RWPE1 (cell line): ENCODE measurements around the gene PRR5L.

Experiments used
- CTCF ChIA-PET: fragments of 350-600 bp; sonication (Branson Sonifier 250); formaldehyde crosslinking; extraction: SDS; loops from one replicate; lab custom pipeline; 2021; lab: Yijun Ruan, JAX
- POLR2A ChIA-PET: fragments of 400-600 bp; formaldehyde crosslinking; extraction: SDS; loops from one replicate; lab custom pipeline; 2020; ENCODE audit warnings: antibody characterized with exemption; ENCODE audit not compliant: low non-redundant PET; lab: Yijun Ruan, JAX
- DNase-seq: peaks from one replicate; pipeline ENCODE4 v3.0.0; 2012; ENCODE audit warnings: low spot score
- H3K27ac ChIP-seq: fragments of 450-650 bp; 2 replicates; pipeline ENCODE4 v1.5.1; 2017
- CTCF ChIP-seq: fragments of 450-650 bp; conservative IDR thresholded peaks from 2 replicates; pipeline ENCODE4 v1.5.1; 2017; ENCODE audit warnings: low read depth, mild to moderate bottlenecking

Gene PRR5L

GRCh38 chr11:36394056-36394455 lies 98.0 kb downstream of the PRR5L start:
- POLR2A ChIA-PET: no interaction called here
- TF ChIP-seq CTCF: no peak
- DNase-seq: no peak

GRCh38 chr11:36394926-36395325 lies 98.8 kb downstream of the PRR5L start:
- ChIA-PET POLR2A (no interaction called here), CTCF (no interaction called here)
- H3K27ac ChIP-seq: no peak overlapping the region
- DNase-seq: no peak
- no peak for TF ChIP-seq CTCF

More at GRCh38 chr11:36394056-36394455, 98.0 kb downstream of the PRR5L start:
- CTCF ChIA-PET: no interaction called here
- H3K27ac ChIP-seq: no peak overlapping the region

- no peak for DNase-seq
- ChIA-PET POLR2A (no interaction called here), CTCF (interaction anchor here (0.7 kb wide), 1 partner anchor 11 kb away, joined by 3 read pairs; no protein-coding TSS in a partner anchor)
- no peak overlapping the region for H3K27ac ChIP-seq
- TF ChIP-seq CTCF: no peak
These were observed 100.1 kb downstream of the PRR5L start for GRCh38 chr11:36395978-36396736.

GRCh38 chr11:36398231-36398953 lies 102.3 kb downstream of the PRR5L start:
- peak overlapping the region; percentile 2; the same call in 1 of the 2 replicates for H3K27ac ChIP-seq
- POLR2A ChIA-PET: no interaction called here
- no peak for TF ChIP-seq CTCF
- CTCF ChIA-PET: interaction anchor here (0.6 kb wide), 1 partner anchor 207 kb away, joined by 4 read pairs; no protein-coding TSS in a partner anchor
- no peak for DNase-seq

GRCh38 chr11:36399236-36399635 lies 103.1 kb downstream of the PRR5L start:
- DNase-seq: no peak
- POLR2A ChIA-PET: no interaction called here
- TF ChIP-seq CTCF: no peak
- no peak overlapping the region for H3K27ac ChIP-seq
- CTCF ChIA-PET: interaction anchor here (0.6 kb wide), 2 partner anchors 24 to 208 kb away, joined by 3 to 4 read pairs; no protein-coding TSS in a partner anchor

- DNase-seq: no peak
- CTCF ChIA-PET: no interaction called here
- H3K27ac ChIP-seq: no peak overlapping the region
- no peak for TF ChIP-seq CTCF
- POLR2A ChIA-PET: no interaction called here
These were observed 103.7 kb downstream of the PRR5L start for GRCh38 chr11:36399745-36400144.
